HepG2 (cell line): ENCODE data around the gene ZNF519. TPM values are rescaled to one million over a fixed set of nuclear protein-coding genes. Genes with fewer than 3 reads are reported as not detected.
"Not testable (repeated sequence)": the region's sequence is repeated elsewhere in the genome, so short reads cannot be mapped to it uniquely, and the experiment has no call there.

Source experiments
- ATF3 ChIP-seq: sonication (generic); formaldehyde crosslinking; IDR thresholded peaks from 2 replicates; pipeline ENCODE4 v1.4.0; 2020; ENCODE audit warnings: missing genetic modification reagents
- CSRNP1 ChIP-seq: sonication (generic); formaldehyde crosslinking; IDR thresholded peaks from 2 replicates; pipeline ENCODE4 v1.8.1; 2023; ENCODE audit warnings: mild to moderate bottlenecking, missing genetic modification reagents
- FOXK1 ChIP-seq: sonication (generic); formaldehyde crosslinking; IDR thresholded peaks from 2 replicates; pipeline ENCODE4 v1.4.0; 2020; ENCODE audit warnings: low read depth, missing genetic modification reagents, borderline replicate concordance
- JUND ChIP-seq: sonication (generic); formaldehyde crosslinking; IDR thresholded peaks from 2 replicates; pipeline ENCODE4 v1.8.0; 2022; ENCODE audit warnings: mild to moderate bottlenecking, missing genetic modification reagents
- KAT8 ChIP-seq: IDR thresholded peaks from 2 replicates; pipeline ENCODE4 v1.6.1; 2016; ENCODE audit warnings: missing genetic modification reagents, missing compliant biosample characterization
- MED1 ChIP-seq: sonication (generic); formaldehyde crosslinking; IDR thresholded peaks from 2 replicates; pipeline ENCODE4 v1.4.0; 2020; ENCODE audit warnings: missing genetic modification reagents
- NR2C2 ChIP-seq: sonication (generic); formaldehyde crosslinking; IDR thresholded peaks from 2 replicates; pipeline ENCODE4 v1.4.0; 2020; ENCODE audit warnings: missing genetic modification reagents, mild to moderate bottlenecking, moderate library complexity, borderline replicate concordance
- PPARG ChIP-seq: conservative IDR thresholded peaks from 2 replicates; pipeline ENCODE4 v1.6.1; 2016; ENCODE audit warnings: missing biosample characterization, missing genetic modification reagents
- SOX6 ChIP-seq, 2 experiments: fragments of 450-650 bp in 1 of 2; sonication (generic) in 1 of 2; formaldehyde crosslinking in 1 of 2; IDR thresholded peaks; 2 replicates each; pipeline versions ENCODE4 v1.4.0 to v1.6.1; 2017 to 2020; ENCODE audit warnings: antibody characterized with exemption in 1 of 2, mild to moderate bottlenecking in 1 of 2, missing genetic modification reagents in 1 of 2
- SRY ChIP-seq: sonication (generic); formaldehyde crosslinking; IDR thresholded peaks from 2 replicates; pipeline ENCODE4 v1.8.0; 2022; ENCODE audit warnings: mild to moderate bottlenecking, missing genetic modification reagents
- YY1 ChIP-seq: IDR thresholded peaks from 2 replicates; pipeline ENCODE4 v1.6.1; 2011; ENCODE audit warnings: low read length, low read depth, moderate library complexity, mild to moderate bottlenecking; ENCODE audit not compliant: insufficient read depth, insufficient replicate concordance
- ZBTB26 ChIP-seq: IDR thresholded peaks from 2 replicates; pipeline ENCODE4 v1.6.1; 2016; ENCODE audit warnings: missing compliant biosample characterization, missing genetic modification reagents, borderline replicate concordance
- ZFP90 ChIP-seq: sonication (generic); formaldehyde crosslinking; IDR thresholded peaks from 2 replicates; pipeline ENCODE4 v1.8.0; 2022; ENCODE audit warnings: missing genetic modification reagents, mild to moderate bottlenecking, inconsistent platforms, borderline replicate concordance
- ZNF543 ChIP-seq: sonication (generic); formaldehyde crosslinking; IDR thresholded peaks from 2 replicates; pipeline ENCODE4 v1.4.0; 2020; ENCODE audit warnings: mild to moderate bottlenecking, missing genetic modification reagents
- ZNF562 ChIP-seq: sonication (generic); formaldehyde crosslinking; IDR thresholded peaks from 2 replicates; pipeline ENCODE4 v1.8.0; 2022; ENCODE audit warnings: missing genetic modification reagents, borderline replicate concordance
- ZNF777 ChIP-seq: sonication (generic); formaldehyde crosslinking; IDR thresholded peaks from 2 replicates; pipeline ENCODE4 v1.4.0; 2020; ENCODE audit warnings: missing genetic modification reagents
- polyA plus RNA-seq, 8 experiments: library from polyadenylated mRNA; depleted of rRNA in 3 of 8; stranded (reverse) in 7 of 8; unstranded in 1 of 8; fragments of >200 nt; fragmentation: Illumina TruSeq in 4 of 8; extraction: Trizol in 4 of 8; gene quantifications; 2 replicates each; pipeline versions ENCODE4 v1.2.1 to v1.2.3, GENCODE V29; 2011 to 2016; ENCODE audit warnings: low read depth in 4 of 8, missing spikeins in 1 of 8, mixed read lengths in 1 of 8; ENCODE audit not compliant: insufficient read depth in 1 of 8
- total RNA-seq, 5 experiments: library from RNA; depleted of rRNA; stranded (reverse); fragments of >200 nt; fragmentation: Illumina TruSeq; extraction: Trizol; gene quantifications; 2 replicates each; pipeline ENCODE4 v1.2.3, GENCODE V29; 2016; ENCODE audit warnings: low read depth in 1 of 5
- TF ChIP-seq, protein P1 (sequence below): sonication (generic); formaldehyde crosslinking; IDR thresholded peaks from 2 replicates; pipeline ENCODE4 v1.8.0; 2022; ENCODE audit warnings: mild to moderate bottlenecking, missing genetic modification reagents, moderate library complexity
- TF ChIP-seq, protein P2 (sequence below): sonication (generic); formaldehyde crosslinking; IDR thresholded peaks from 2 replicates; pipeline ENCODE4 v1.4.0; 2020; ENCODE audit warnings: mild to moderate bottlenecking, missing genetic modification reagents
- TF ChIP-seq, protein P3 (sequence below), 2 experiments: fragments of 450-650 bp in 1 of 2; sonication (generic) in 1 of 2; formaldehyde crosslinking; IDR thresholded peaks; 2 replicates each; pipeline versions ENCODE4 v1.5.0 to v1.8.0; 2020 to 2022; ENCODE audit warnings: mild to moderate bottlenecking in 1 of 2, missing genetic modification reagents in 1 of 2

The ZNF519 gene
- total and polyA plus RNA-seq, 2 of the 13 experiments (the other 11 are each of a cell fraction or from before 2014, with no cell fraction given), result 7.3 to 11.1 TPM

- peak; percentile 54; the same call in 1 of the 2 replicates for TF ChIP-seq ZBTB26 (CRISPR knock-in tag)
- peak; percentile 70 for TF ChIP-seq ZNF543
- peak; percentile 40; the same call in 1 of the 2 replicates for TF ChIP-seq ZFP90 (CRISPR knock-in tag)
- TF ChIP-seq MED1 (CRISPR knock-in tag), result peak; percentile 49
- peak; percentile 29 for TF ChIP-seq YY1
- peak; percentile 56; the same call in 1 of the 2 replicates for TF ChIP-seq FOXK1 (CRISPR knock-in tag)
- TF ChIP-seq SRY, result 0 out of 2 replicates have a peak, but pooled peaks have one; percentile 61
- TF ChIP-seq JUND, result peak; percentile 41; the same call in 1 of the 2 replicates
- TF ChIP-seq, protein P1, sequence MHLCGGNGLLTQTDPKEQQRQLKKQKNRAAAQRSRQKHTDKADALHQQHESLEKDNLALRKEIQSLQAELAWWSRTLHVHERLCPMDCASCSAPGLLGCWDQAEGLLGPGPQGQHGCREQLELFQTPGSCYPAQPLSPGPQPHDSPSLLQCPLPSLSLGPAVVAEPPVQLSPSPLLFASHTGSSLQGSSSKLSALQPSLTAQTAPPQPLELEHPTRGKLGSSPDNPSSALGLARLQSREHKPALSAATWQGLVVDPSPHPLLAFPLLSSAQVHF (CRISPR knock-in tag), result 0 out of 2 replicates have a peak, but pooled peaks have one; percentile 59
- TF ChIP-seq ZNF777, result peak; percentile 58
- peak; percentile 70 for TF ChIP-seq KAT8 (CRISPR knock-in tag)
- TF ChIP-seq, protein P2, sequence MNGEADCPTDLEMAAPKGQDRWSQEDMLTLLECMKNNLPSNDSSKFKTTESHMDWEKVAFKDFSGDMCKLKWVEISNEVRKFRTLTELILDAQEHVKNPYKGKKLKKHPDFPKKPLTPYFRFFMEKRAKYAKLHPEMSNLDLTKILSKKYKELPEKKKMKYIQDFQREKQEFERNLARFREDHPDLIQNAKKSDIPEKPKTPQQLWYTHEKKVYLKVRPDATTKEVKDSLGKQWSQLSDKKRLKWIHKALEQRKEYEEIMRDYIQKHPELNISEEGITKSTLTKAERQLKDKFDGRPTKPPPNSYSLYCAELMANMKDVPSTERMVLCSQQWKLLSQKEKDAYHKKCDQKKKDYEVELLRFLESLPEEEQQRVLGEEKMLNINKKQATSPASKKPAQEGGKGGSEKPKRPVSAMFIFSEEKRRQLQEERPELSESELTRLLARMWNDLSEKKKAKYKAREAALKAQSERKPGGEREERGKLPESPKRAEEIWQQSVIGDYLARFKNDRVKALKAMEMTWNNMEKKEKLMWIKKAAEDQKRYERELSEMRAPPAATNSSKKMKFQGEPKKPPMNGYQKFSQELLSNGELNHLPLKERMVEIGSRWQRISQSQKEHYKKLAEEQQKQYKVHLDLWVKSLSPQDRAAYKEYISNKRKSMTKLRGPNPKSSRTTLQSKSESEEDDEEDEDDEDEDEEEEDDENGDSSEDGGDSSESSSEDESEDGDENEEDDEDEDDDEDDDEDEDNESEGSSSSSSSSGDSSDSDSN (CRISPR knock-in tag), result peak; percentile 78; the same call in 1 of the 2 replicates
- TF ChIP-seq, protein P3, sequence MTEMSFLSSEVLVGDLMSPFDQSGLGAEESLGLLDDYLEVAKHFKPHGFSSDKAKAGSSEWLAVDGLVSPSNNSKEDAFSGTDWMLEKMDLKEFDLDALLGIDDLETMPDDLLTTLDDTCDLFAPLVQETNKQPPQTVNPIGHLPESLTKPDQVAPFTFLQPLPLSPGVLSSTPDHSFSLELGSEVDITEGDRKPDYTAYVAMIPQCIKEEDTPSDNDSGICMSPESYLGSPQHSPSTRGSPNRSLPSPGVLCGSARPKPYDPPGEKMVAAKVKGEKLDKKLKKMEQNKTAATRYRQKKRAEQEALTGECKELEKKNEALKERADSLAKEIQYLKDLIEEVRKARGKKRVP (CRISPR knock-in tag; IDR thresholded peaks at IDR 0.05), result peak in 1 of 2 experiments; percentile 67; a peak in 1 of 4 replicates
- 0 out of 2 replicates have a peak, but pooled peaks have one; percentile 15 for TF ChIP-seq ATF3 (CRISPR knock-in tag)
- TF ChIP-seq NR2C2 (CRISPR knock-in tag), result peak; percentile 48; the same call in 1 of the 2 replicates
- not testable (repeated sequence) for TF ChIP-seq SOX6 (IDR thresholded peaks at IDR 0.05)
- peak; percentile 50 for TF ChIP-seq SOX6 (CRISPR knock-in tag; IDR thresholded peaks at IDR 0.05)
- TF ChIP-seq ZNF562 (CRISPR knock-in tag), result 0 out of 2 replicates have a peak, but pooled peaks have one; percentile 55
- TF ChIP-seq PPARG (CRISPR knock-in tag), result 0 out of 2 replicates have a peak, but pooled peaks have one; percentile 23
- peak; percentile 50; the same call in 1 of the 2 replicates for TF ChIP-seq CSRNP1 (CRISPR knock-in tag)
These were observed 46.3 kb upstream of the ZNF519 start (continued) for GRCh38 chr18:14178321-14179196.
